H9 (cell line): ENCODE data around the gene PHKG2. TPM values are rescaled to one million over a fixed set of nuclear protein-coding genes. Genes with fewer than 3 reads are reported as not detected.

Source experiments
- DNase-seq: peaks from one replicate; pipeline ENCODE4 v3.0.0-alpha.2; 2017
- H2AFZ ChIP-seq: one replicate; pipeline ENCODE4 v1.6.1; 2013; ENCODE audit warnings: mild to moderate bottlenecking, low read length, control low read depth, moderate library complexity
- H2AK5ac ChIP-seq: 2 replicates; pipeline ENCODE4 v1.6.1; 2013; ENCODE audit warnings: low read length, control low read depth, mixed read lengths; ENCODE audit not compliant: insufficient read length
- H2BK120ac ChIP-seq: one replicate; pipeline ENCODE4 v1.6.1; 2013; ENCODE audit warnings: low read depth, mild to moderate bottlenecking, low read length, control low read depth, inconsistent platforms; ENCODE audit not compliant: poor library complexity, severe bottlenecking
- H2BK12ac ChIP-seq: 2 replicates; pipeline ENCODE4 v1.6.1; 2013; ENCODE audit warnings: low read length, control low read depth, mixed read lengths, low read depth; ENCODE audit not compliant: insufficient read length
- H2BK15ac ChIP-seq: 2 replicates; pipeline ENCODE4 v1.6.1; 2013; ENCODE audit warnings: low read depth, low read length, control low read depth
- H2BK20ac ChIP-seq: one replicate; pipeline ENCODE4 v1.6.1; 2013; ENCODE audit warnings: low read depth, mild to moderate bottlenecking, low read length, control low read depth, inconsistent platforms; ENCODE audit not compliant: poor library complexity, severe bottlenecking
- H2BK5ac ChIP-seq: 2 replicates; pipeline ENCODE4 v1.6.1; 2013; ENCODE audit warnings: low read length, control low read depth, mixed read lengths; ENCODE audit not compliant: insufficient read length
- H3K14ac ChIP-seq: 2 replicates; pipeline ENCODE4 v1.6.1; 2013; ENCODE audit warnings: low read length, control low read depth; ENCODE audit not compliant: insufficient read depth
- H3K18ac ChIP-seq: 2 replicates; pipeline ENCODE4 v1.6.1; 2013; ENCODE audit warnings: low read depth, mild to moderate bottlenecking, mixed read lengths, low read length, control low read depth; ENCODE audit not compliant: insufficient read length
- H3K23ac ChIP-seq: 2 replicates; pipeline ENCODE4 v1.6.1; 2013; ENCODE audit warnings: low read length, control low read depth, mixed read lengths, low read depth; ENCODE audit not compliant: insufficient read length
- H3K23me2 ChIP-seq: 2 replicates; pipeline ENCODE4 v1.6.1; 2013; ENCODE audit warnings: low read depth, mild to moderate bottlenecking, mixed read lengths, low read length, control low read depth; ENCODE audit not compliant: insufficient read length, poor library complexity, severe bottlenecking
- H3K27ac ChIP-seq: 2 replicates; pipeline ENCODE4 v1.5.1; 2013; ENCODE audit warnings: low read length, control low read depth, mixed read lengths, low read depth; ENCODE audit not compliant: insufficient read length
- H3K27me3 ChIP-seq: 2 replicates; pipeline ENCODE4 v1.6.1; 2013; ENCODE audit warnings: low read length, control low read depth, inconsistent platforms; ENCODE audit not compliant: insufficient read depth
- H3K4ac ChIP-seq: 2 replicates; pipeline ENCODE4 v1.6.1; 2013; ENCODE audit warnings: low read depth, mild to moderate bottlenecking, control low read depth, inconsistent platforms, low read length, moderate library complexity
- H3K4me1 ChIP-seq: 2 replicates; pipeline ENCODE4 v1.6.1; 2013; ENCODE audit warnings: low read length, control low read depth, inconsistent platforms; ENCODE audit not compliant: insufficient read depth
- H3K4me2 ChIP-seq: 2 replicates; pipeline ENCODE4 v1.6.1; 2013; ENCODE audit warnings: low read length, control low read depth, mixed read lengths; ENCODE audit not compliant: insufficient read length, insufficient read depth
- H3K56ac ChIP-seq: 2 replicates; pipeline ENCODE4 v1.6.1; 2013; ENCODE audit warnings: low read depth, mild to moderate bottlenecking, mixed read lengths, low read length, control low read depth; ENCODE audit not compliant: insufficient read length
- H3K79me1 ChIP-seq: 2 replicates; pipeline ENCODE4 v1.6.1; 2013; ENCODE audit warnings: low read depth, mild to moderate bottlenecking, moderate library complexity, low read length, control low read depth, inconsistent platforms; ENCODE audit not compliant: insufficient read depth, poor library complexity, severe bottlenecking
- H3K79me2 ChIP-seq: 2 replicates; pipeline ENCODE4 v1.6.1; 2013; ENCODE audit warnings: low read length, control low read depth, inconsistent platforms; ENCODE audit not compliant: insufficient read depth
- H3K9ac ChIP-seq: 2 replicates; pipeline ENCODE4 v1.6.1; 2013; ENCODE audit warnings: low read length, control low read depth, mixed read lengths; ENCODE audit not compliant: insufficient read length; ENCODE audit errors: extremely low read depth
- H3K9me3 ChIP-seq: one replicate; pipeline ENCODE4 v1.6.1; 2013; ENCODE audit warnings: low read depth, low read length, inconsistent platforms; ENCODE audit not compliant: control insufficient read depth
- H3T11ph ChIP-seq: one replicate; pipeline ENCODE4 v1.6.1; 2013; ENCODE audit warnings: mild to moderate bottlenecking, low read length, control low read depth, inconsistent platforms
- H4K20me1 ChIP-seq: one replicate; pipeline ENCODE4 v1.6.1; 2013; ENCODE audit not compliant: control insufficient read depth, insufficient read length, insufficient read depth
- H4K5ac ChIP-seq: 2 replicates; pipeline ENCODE4 v1.6.1; 2013; ENCODE audit warnings: low read depth, mild to moderate bottlenecking, mixed read lengths, low read length, control low read depth; ENCODE audit not compliant: insufficient read length
- H4K8ac ChIP-seq: replicated peaks from 2 replicates; pipeline ENCODE4 v1.6.1; 2013; ENCODE audit warnings: low read length, control low read depth, mixed read lengths, low read depth; ENCODE audit not compliant: insufficient read length
- H4K91ac ChIP-seq: 2 replicates; pipeline ENCODE4 v1.6.1; 2013; ENCODE audit warnings: low read depth, mild to moderate bottlenecking, moderate library complexity, mixed read lengths, low read length, control low read depth; ENCODE audit not compliant: insufficient read length
- H3K27ac Mint-ChIP-seq, 3 experiments: 2 replicates in 2 of 3; 3 replicates in 1 of 3; pipeline ENCODE4 v1.8.0; 2020 to 2021; ENCODE audit warnings: mixed read lengths in 3 of 3, mild to moderate bottlenecking in 1 of 3, moderate library complexity in 1 of 3
- H3K27me3 Mint-ChIP-seq: 2 replicates; pipeline ENCODE4 v1.8.0; 2021; ENCODE audit warnings: low read depth, mild to moderate bottlenecking, moderate library complexity, mixed read lengths
- H3K36me3 Mint-ChIP-seq, 3 experiments: 2 replicates in 2 of 3; 3 replicates in 1 of 3; pipeline ENCODE4 v1.8.0; 2020 to 2021; ENCODE audit warnings: low read depth in 3 of 3, mixed read lengths in 3 of 3; ENCODE audit not compliant: insufficient read depth in 1 of 3
- H3K4me1 Mint-ChIP-seq, 2 experiments: 2 replicates each; pipeline ENCODE4 v1.8.0; 2020; ENCODE audit warnings: mixed read lengths in 2 of 2
- H3K4me3 Mint-ChIP-seq, 2 experiments: 2 replicates in 1 of 2; 3 replicates in 1 of 2; pipeline ENCODE4 v1.8.0; 2020 to 2021; ENCODE audit warnings: mild to moderate bottlenecking in 2 of 2, mixed read lengths in 2 of 2, moderate library complexity in 1 of 2
- H3K9me3 Mint-ChIP-seq, 2 experiments: 2 replicates in 1 of 2; 3 replicates in 1 of 2; pipeline ENCODE4 v1.8.0; 2020; ENCODE audit warnings: mild to moderate bottlenecking in 2 of 2, mixed read lengths in 2 of 2, moderate library complexity in 1 of 2
- WGBS: extraction: QIAGEN DNeasy Blood & Tissue Kit; methylation state at CpG from one replicate; pipeline ENCODE4 v1.1.7; 2013; ENCODE audit warnings: missing lambda C conversion rate, low lambda C conversion rate, mixed read lengths; ENCODE audit not compliant: insufficient read length; ENCODE audit errors: extremely low coverage; 5-methylcytosine and 5-hydroxymethylcytosine counted together
- total RNA-seq: library from RNA; stranded (reverse); gene quantifications from 2 replicates; pipeline ENCODE4 v1.2.1, GENCODE V29; 2021
- TF ChIP-seq, protein P1 (sequence below): fragments of 200-600 bp; sonication (generic); conservative IDR thresholded peaks from 3 replicates; pipeline ENCODE4 v1.8.0; 2021; ENCODE audit warnings: antibody characterized with exemption, mild to moderate bottlenecking

PHKG2 gene
- total RNA-seq, 1 experiment from 2014 or later, result 46.6 TPM

GRCh38 chr16:30757316-30757715, 9.1 kb downstream of the PHKG2 start:
- no peaks in the 10 kb centered on the region for H3K4me1 ChIP-seq
- H4K91ac ChIP-seq, result no peak overlapping the region
- Mint-ChIP-seq H3K36me3 (peaks cover 2 to 52% (median 31%) of the 10 kb centered on the region in 3 experiments; a peak in 6 of 7 replicates), H3K27me3 (no peaks in the 10 kb centered on the region), H3K4me3 (no peak overlapping the region; a peak in 1 of 5 replicates), H3K27ac (peak overlapping the region in 1 of 3 experiments; percentile 57; a peak in 1 of 7 replicates), H3K9me3 (no peaks in the 10 kb centered on the region), H3K4me1 (peaks cover 7 to 9% of the 10 kb centered on the region in 2 experiments)
- no peaks in the 10 kb centered on the region for H4K20me1 ChIP-seq
- no peak overlapping the region for H2BK5ac ChIP-seq
- no peak overlapping the region for H2BK120ac ChIP-seq
- no peak overlapping the region for H4K8ac ChIP-seq
- TF ChIP-seq, protein P1, sequence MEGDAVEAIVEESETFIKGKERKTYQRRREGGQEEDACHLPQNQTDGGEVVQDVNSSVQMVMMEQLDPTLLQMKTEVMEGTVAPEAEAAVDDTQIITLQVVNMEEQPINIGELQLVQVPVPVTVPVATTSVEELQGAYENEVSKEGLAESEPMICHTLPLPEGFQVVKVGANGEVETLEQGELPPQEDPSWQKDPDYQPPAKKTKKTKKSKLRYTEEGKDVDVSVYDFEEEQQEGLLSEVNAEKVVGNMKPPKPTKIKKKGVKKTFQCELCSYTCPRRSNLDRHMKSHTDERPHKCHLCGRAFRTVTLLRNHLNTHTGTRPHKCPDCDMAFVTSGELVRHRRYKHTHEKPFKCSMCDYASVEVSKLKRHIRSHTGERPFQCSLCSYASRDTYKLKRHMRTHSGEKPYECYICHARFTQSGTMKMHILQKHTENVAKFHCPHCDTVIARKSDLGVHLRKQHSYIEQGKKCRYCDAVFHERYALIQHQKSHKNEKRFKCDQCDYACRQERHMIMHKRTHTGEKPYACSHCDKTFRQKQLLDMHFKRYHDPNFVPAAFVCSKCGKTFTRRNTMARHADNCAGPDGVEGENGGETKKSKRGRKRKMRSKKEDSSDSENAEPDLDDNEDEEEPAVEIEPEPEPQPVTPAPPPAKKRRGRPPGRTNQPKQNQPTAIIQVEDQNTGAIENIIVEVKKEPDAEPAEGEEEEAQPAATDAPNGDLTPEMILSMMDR, result no peak
- no peaks in the 10 kb centered on the region for H3K79me2 ChIP-seq
- peaks cover 12% of the 10 kb centered on the region for H3K23me2 ChIP-seq
- H3K9me3 ChIP-seq, result no peaks in the 10 kb centered on the region
- no peak overlapping the region for H2BK12ac ChIP-seq
- no peak overlapping the region for H2AFZ ChIP-seq
- no peak overlapping the region for H2AK5ac ChIP-seq
- H3K14ac ChIP-seq, result no peak overlapping the region
- no peak overlapping the region for H3K27ac ChIP-seq
- no peak for DNase-seq
- no peak overlapping the region for H3K4me2 ChIP-seq
- no peak overlapping the region for H3K56ac ChIP-seq
- H3K27me3 ChIP-seq, result no peaks in the 10 kb centered on the region
- no peaks in the 10 kb centered on the region for H3K79me1 ChIP-seq
- H4K5ac ChIP-seq, result no peak overlapping the region
- H2BK20ac ChIP-seq, result no peak overlapping the region
- H3K23ac ChIP-seq, result no peak overlapping the region
- H3K18ac ChIP-seq, result no peak overlapping the region
- H3K9ac ChIP-seq, result no peak overlapping the region
- H3T11ph ChIP-seq, result no peak overlapping the region
- H3K4ac ChIP-seq, result no peak overlapping the region
- H2BK15ac ChIP-seq, result no peak overlapping the region
- no CpG with 5 or more reads among the region's 7 CpGs for WGBS
